Fibroblast of pulmonary artery (primary cell): ENCODE data around the gene RBM26.

Experiments
- DNase-seq: peaks from one replicate; pipeline ENCODE4 v3.0.0-alpha.2; 2010; ENCODE audit warnings: low read depth
- H3K4me3 ChIP-seq: replicated peaks from 2 replicates; pipeline ENCODE4 v1.5.1; 2011; ENCODE audit warnings: low read depth, mild to moderate bottlenecking, control low read depth, low read length, moderate library complexity
- TF ChIP-seq, protein P1 (sequence below): IDR thresholded peaks from 2 replicates; pipeline ENCODE4 v1.5.1; 2011; ENCODE audit warnings: mild to moderate bottlenecking, control low read depth, low read length, inconsistent platforms; ENCODE audit errors: missing control alignments

The RBM26 gene

DNA sequence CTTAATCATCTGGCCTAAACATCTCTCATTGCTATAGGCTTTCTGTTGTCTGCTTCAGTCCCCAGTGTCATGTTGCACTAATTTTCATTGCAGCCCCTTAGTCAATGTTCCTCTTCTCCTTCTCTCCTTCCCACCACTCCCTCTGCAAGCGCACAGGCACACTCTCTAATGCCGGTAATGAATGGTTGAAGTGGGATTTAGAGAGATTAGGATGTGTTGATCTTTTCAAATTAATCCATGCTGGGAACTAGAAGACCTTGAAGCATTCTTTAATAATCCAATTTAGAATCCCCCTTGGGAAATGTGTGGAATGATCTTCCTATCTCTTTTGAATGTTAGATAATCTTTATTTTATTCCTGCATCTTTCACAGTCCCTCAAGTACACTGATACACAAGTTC, 41.7 kb upstream of the RBM26 start:
- H3K4me3 ChIP-seq: no peak overlapping the region
- TF ChIP-seq, protein P1, sequence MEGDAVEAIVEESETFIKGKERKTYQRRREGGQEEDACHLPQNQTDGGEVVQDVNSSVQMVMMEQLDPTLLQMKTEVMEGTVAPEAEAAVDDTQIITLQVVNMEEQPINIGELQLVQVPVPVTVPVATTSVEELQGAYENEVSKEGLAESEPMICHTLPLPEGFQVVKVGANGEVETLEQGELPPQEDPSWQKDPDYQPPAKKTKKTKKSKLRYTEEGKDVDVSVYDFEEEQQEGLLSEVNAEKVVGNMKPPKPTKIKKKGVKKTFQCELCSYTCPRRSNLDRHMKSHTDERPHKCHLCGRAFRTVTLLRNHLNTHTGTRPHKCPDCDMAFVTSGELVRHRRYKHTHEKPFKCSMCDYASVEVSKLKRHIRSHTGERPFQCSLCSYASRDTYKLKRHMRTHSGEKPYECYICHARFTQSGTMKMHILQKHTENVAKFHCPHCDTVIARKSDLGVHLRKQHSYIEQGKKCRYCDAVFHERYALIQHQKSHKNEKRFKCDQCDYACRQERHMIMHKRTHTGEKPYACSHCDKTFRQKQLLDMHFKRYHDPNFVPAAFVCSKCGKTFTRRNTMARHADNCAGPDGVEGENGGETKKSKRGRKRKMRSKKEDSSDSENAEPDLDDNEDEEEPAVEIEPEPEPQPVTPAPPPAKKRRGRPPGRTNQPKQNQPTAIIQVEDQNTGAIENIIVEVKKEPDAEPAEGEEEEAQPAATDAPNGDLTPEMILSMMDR: no peak
- DNase-seq: no peak

DNA sequence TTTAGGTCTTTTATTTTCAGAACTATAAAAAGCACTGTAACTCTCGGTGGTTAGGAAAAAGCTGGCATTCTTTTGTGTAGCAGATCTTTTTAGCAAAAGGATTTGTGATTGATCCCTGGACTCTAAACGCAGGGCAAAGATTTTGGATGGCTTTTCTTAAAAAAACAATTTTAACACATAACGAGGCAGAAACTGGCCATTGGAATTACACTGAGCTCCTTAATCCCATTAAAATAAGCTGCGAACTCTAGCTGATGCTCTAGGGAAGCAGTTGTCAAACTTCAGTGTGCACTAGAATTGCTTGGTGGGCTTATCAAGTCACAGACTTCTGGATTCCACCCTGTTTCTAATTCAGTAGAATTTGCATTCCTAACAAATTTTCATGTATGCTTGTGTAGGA, 41.1 kb upstream of the RBM26 start:
- DNase-seq: no peak
- no peak overlapping the region for H3K4me3 ChIP-seq
- TF ChIP-seq, protein P1: no peak

- TF ChIP-seq, protein P1: no peak
- no peak for DNase-seq
- H3K4me3 ChIP-seq: no peak overlapping the region
These were observed 40.1 kb upstream of the RBM26 start for GRCh38 chr13:79445968-79446645.

DNA sequence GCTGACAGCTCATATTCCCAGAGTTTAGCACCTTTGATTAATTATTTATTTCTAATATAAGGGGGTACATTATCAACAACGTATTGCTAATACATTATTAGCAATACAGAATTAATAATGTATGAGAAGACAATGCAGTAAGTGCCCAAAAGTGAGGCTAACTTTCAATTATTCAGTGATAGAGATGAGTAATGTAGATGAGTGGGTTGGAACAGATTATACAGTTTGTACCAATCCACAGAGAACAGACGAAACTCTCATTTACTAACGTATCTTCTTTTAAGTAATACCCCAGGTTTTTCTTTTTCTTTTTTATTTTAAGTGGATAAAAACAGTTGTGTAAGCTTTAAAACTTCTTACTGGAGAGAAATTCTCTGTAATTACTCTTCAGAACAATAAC, 36.7 kb upstream of the RBM26 start:
- no peak for DNase-seq
- TF ChIP-seq, protein P1: no peak
- H3K4me3 ChIP-seq: no peak overlapping the region

DNA sequence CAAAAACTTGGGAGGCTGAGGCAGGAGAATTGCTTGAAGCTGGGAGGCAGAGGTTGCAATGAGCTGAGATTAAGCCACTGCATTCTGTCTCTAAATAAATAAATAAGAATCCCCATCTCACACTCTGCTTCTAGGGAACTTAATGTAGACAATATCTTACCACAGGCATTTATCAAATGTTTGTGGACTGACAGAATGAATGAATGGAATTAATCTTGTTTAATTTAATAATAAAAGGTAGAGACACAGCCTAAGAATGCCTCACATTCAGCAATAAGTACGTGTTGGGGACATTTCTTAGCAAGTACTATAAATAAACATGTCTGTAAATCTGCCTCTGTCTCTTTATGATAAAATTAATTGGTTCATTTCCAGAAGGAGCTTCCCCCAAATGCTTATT, 36.2 kb upstream of the RBM26 start:
- no peak overlapping the region for H3K4me3 ChIP-seq
- TF ChIP-seq, protein P1: no peak
- DNase-seq: no peak

- TF ChIP-seq, protein P1: no peak
- H3K4me3 ChIP-seq: no peak overlapping the region
- no peak for DNase-seq
These were observed 35.0 kb upstream of the RBM26 start for GRCh38 chr13:79440958-79441528.

GRCh38 chr13:79439275-79439674, 33.2 kb upstream of the RBM26 start:
- no peak for DNase-seq
- TF ChIP-seq, protein P1: no peak
- H3K4me3 ChIP-seq: no peak overlapping the region
